Neural progenitor cell (in vitro differentiated cells): ENCODE results near the gene GPR6. TPM values are rescaled to one million over a fixed set of nuclear protein-coding genes. Genes with fewer than 3 reads are reported as not detected.

Experiments
- DNase-seq: peaks from one replicate; pipeline ENCODE4 v3.0.0-alpha.2; 2016; ENCODE audit warnings: low spot score
- H2AFZ ChIP-seq: fragments of 200-600 bp; sonication (generic); replicated peaks from 2 replicates; pipeline ENCODE4 v1.6.1; 2016; ENCODE audit warnings: antibody characterized with exemption
- H3F3A ChIP-seq: fragments of 200-600 bp; sonication (generic); 2 replicates; pipeline ENCODE4 v1.6.1; 2016; ENCODE audit warnings: antibody characterized with exemption, low read depth
- H3K27ac ChIP-seq: fragments of 200-600 bp; sonication (generic); 2 replicates; pipeline ENCODE4 v1.5.1; 2016; ENCODE audit warnings: mild to moderate bottlenecking
- H3K27me3 ChIP-seq: fragments of 200-600 bp; sonication (generic); 2 replicates; pipeline ENCODE4 v1.6.1; 2016; ENCODE audit warnings: mild to moderate bottlenecking, moderate library complexity
- H3K36me3 ChIP-seq: fragments of 200-600 bp; sonication (generic); 2 replicates; pipeline ENCODE4 v1.5.1; 2016
- H3K4me1 ChIP-seq: fragments of 200-600 bp; sonication (generic); 2 replicates; pipeline ENCODE4 v1.6.1; 2016; ENCODE audit warnings: mixed run types
- H3K4me2 ChIP-seq: fragments of 200-600 bp; sonication (generic); 2 replicates; pipeline ENCODE4 v1.6.1; 2016
- H3K4me3 ChIP-seq: fragments of 200-600 bp; sonication (generic); 2 replicates; pipeline ENCODE4 v1.5.1; 2016
- H3K79me2 ChIP-seq: fragments of 200-600 bp; sonication (generic); 2 replicates; pipeline ENCODE4 v1.6.1; 2016; ENCODE audit warnings: low read depth
- H3K9ac ChIP-seq: fragments of 200-600 bp; sonication (generic); 2 replicates; pipeline ENCODE4 v1.6.1; 2016
- H3K9me3 ChIP-seq: fragments of 200-600 bp; sonication (generic); 2 replicates; pipeline ENCODE4 v1.5.1; 2016; ENCODE audit warnings: low read depth
- H4K20me1 ChIP-seq: fragments of 200-600 bp; sonication (generic); 2 replicates; pipeline ENCODE4 v1.6.1; 2016; ENCODE audit warnings: low read depth
- H3K27ac Mint-ChIP-seq: 3 replicates; pipeline ENCODE4 v1.8.0; 2021; ENCODE audit warnings: mixed read lengths
- H3K27me3 Mint-ChIP-seq: 2 replicates; pipeline ENCODE4 v1.8.0; 2022; ENCODE audit warnings: low read depth, mild to moderate bottlenecking, inconsistent platforms, moderate library complexity, mixed read lengths; ENCODE audit not compliant: insufficient read depth
- H3K36me3 Mint-ChIP-seq: 3 replicates; pipeline ENCODE4 v1.8.0; 2021; ENCODE audit warnings: mixed read lengths
- H3K4me1 Mint-ChIP-seq: 3 replicates; pipeline ENCODE4 v1.8.0; 2021; ENCODE audit warnings: mixed read lengths
- H3K4me3 Mint-ChIP-seq: 3 replicates; pipeline ENCODE4 v1.8.0; 2021; ENCODE audit warnings: mild to moderate bottlenecking, moderate library complexity, mixed read lengths
- H3K9me3 Mint-ChIP-seq: 3 replicates; pipeline ENCODE4 v1.8.0; 2020; ENCODE audit warnings: mixed read lengths
- EZH2 ChIP-seq: fragments of 200-600 bp; sonication (generic); IDR thresholded peaks from 2 replicates; pipeline ENCODE4 v1.6.1; 2017; ENCODE audit warnings: antibody characterized with exemption, mild to moderate bottlenecking, moderate library complexity
- EZH2phosphoT487 ChIP-seq: fragments of 200-600 bp; sonication (generic); IDR thresholded peaks from 2 replicates; pipeline ENCODE4 v1.6.1; 2017; ENCODE audit warnings: antibody characterized with exemption
- total RNA-seq: library from RNA; depleted of rRNA; stranded (reverse); fragments of >200 nt; gene quantifications from 2 replicates; pipeline ENCODE4 v1.2.3, GENCODE V29; 2015; ENCODE audit warnings: low replicate concordance
- TF ChIP-seq, protein P1 (sequence below): fragments of 200-600 bp; sonication (generic); IDR thresholded peaks from 2 replicates; pipeline ENCODE4 v1.5.1; 2017; ENCODE audit warnings: antibody characterized with exemption, mild to moderate bottlenecking

Gene GPR6, protein sequence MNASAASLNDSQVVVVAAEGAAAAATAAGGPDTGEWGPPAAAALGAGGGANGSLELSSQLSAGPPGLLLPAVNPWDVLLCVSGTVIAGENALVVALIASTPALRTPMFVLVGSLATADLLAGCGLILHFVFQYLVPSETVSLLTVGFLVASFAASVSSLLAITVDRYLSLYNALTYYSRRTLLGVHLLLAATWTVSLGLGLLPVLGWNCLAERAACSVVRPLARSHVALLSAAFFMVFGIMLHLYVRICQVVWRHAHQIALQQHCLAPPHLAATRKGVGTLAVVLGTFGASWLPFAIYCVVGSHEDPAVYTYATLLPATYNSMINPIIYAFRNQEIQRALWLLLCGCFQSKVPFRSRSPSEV
- not detected in 2 replicates for total RNA-seq

DNA sequence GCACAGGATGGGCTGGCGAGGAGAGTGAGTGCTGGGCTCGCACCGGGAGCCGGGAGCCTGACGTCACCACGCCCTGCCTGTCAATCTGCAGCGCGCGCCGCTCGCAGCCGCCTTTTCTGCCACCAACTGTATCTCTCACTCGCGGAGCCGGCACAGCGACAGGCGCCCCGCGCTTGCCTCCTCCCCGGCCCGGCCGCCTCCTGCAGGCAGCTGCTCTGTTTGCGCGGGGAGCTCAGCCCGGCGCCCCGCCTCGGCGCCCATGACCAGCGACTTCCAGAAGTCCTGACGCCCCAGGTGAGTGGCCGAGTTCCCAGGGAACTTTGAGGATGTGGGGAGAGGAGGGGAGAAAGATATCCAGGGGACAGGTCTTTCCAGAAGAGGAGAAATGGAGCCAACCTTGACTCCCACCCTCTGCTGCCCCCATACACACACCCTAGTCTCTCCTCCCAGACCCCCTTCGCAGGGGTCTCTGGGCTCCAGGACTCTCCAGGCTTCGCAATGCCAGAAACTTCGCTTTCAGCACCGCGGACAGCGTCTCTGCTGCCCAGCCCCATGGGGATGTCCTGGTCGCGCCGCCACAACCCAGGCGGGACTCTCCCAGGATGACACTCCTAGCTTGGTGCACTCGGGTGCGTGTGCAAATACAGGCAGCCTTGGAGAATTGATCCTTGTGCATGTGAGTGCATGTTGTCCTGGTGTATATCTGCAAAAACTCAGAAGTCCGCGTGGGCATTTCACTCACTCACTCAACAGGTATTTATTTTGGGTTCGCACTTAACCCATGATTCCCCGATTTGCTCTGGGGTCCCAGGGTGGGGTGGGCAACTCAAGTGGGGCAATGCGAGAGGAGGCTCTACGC, at the start of gene GPR6:
GPR6 (plus strand) TSS at position 138 of the 859 bp plus-strand sequence. CDS start 802 bp downstream, outside the sequence.
- Mint-ChIP-seq H3K4me1 (peaks cover 5% of the 10 kb centered on the region), H3K9me3 (no peaks in the 10 kb centered on the region), H3K27me3 (peaks cover 37% of the 10 kb centered on the region), H3K27ac (no peak within 1 kb of the TSS), H3K4me3 (peak within 1 kb of the TSS; percentile 69), H3K36me3 (no peaks in the 10 kb centered on the region)
- DNase-seq = peak; percentile 96
- peak; percentile 29 for TF ChIP-seq EZH2phosphoT487
- no peak for TF ChIP-seq EZH2
- TF ChIP-seq, protein P1, sequence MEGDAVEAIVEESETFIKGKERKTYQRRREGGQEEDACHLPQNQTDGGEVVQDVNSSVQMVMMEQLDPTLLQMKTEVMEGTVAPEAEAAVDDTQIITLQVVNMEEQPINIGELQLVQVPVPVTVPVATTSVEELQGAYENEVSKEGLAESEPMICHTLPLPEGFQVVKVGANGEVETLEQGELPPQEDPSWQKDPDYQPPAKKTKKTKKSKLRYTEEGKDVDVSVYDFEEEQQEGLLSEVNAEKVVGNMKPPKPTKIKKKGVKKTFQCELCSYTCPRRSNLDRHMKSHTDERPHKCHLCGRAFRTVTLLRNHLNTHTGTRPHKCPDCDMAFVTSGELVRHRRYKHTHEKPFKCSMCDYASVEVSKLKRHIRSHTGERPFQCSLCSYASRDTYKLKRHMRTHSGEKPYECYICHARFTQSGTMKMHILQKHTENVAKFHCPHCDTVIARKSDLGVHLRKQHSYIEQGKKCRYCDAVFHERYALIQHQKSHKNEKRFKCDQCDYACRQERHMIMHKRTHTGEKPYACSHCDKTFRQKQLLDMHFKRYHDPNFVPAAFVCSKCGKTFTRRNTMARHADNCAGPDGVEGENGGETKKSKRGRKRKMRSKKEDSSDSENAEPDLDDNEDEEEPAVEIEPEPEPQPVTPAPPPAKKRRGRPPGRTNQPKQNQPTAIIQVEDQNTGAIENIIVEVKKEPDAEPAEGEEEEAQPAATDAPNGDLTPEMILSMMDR = no peak
- no peaks in the 10 kb centered on the region for H3F3A ChIP-seq
- peak within 1 kb of the TSS; percentile 69 for H3K4me3 ChIP-seq
- H3K4me2 ChIP-seq = peak within 1 kb of the TSS; percentile 98
- peaks cover 95% of the 10 kb centered on the region for H3K27me3 ChIP-seq
- no peaks in the 10 kb centered on the region for H3K79me2 ChIP-seq
- peak within 1 kb of the TSS; percentile 99 for H2AFZ ChIP-seq
- H3K9me3 ChIP-seq = no peaks in the 10 kb centered on the region
- H3K4me1 ChIP-seq = peaks cover 7% of the 10 kb centered on the region
- no peak within 1 kb of the TSS for H3K9ac ChIP-seq
- H3K27ac ChIP-seq = no peak within 1 kb of the TSS
- no peaks in the 10 kb centered on the region for H3K36me3 ChIP-seq
- H4K20me1 ChIP-seq = peaks cover 16% of the 10 kb centered on the region

DNA sequence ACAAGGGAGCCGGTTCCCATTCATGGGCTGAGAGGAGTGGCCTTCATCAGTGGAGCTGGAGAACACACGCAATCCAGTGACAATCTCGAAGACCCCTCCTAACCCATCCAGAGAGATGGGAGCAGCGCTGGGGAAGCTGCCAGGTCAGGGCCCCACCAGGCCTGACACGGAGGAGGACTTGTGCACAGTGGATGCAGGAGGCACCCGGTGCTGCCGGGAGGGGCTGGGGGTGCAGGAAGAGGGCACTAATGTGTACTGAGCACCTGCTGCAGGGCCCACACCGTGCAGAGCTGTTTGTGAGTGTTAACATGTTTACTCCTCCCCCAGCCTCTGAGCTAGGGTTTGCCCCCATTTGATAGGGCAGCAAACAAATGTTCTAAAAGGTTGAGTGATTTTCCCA, 43.8 kb upstream of the GPR6 start:
- H3K9ac ChIP-seq = no peak overlapping the region
- no peak for DNase-seq
- Mint-ChIP-seq H3K36me3 (no peaks in the 10 kb centered on the region), H3K9me3 (no peaks in the 10 kb centered on the region), H3K27ac (no peak overlapping the region), H3K27me3 (peaks cover 4% of the 10 kb centered on the region), H3K4me1 (no peaks in the 10 kb centered on the region), H3K4me3 (no peak overlapping the region)
- no peaks in the 10 kb centered on the region for H3F3A ChIP-seq
- no peaks in the 10 kb centered on the region for H3K4me1 ChIP-seq
- TF ChIP-seq EZH2phosphoT487 (no peak), EZH2 (no peak)
- TF ChIP-seq, protein P1 = no peak
- no peaks in the 10 kb centered on the region for H3K36me3 ChIP-seq
- no peaks in the 10 kb centered on the region for H3K9me3 ChIP-seq
- H3K4me2 ChIP-seq = no peak overlapping the region
- no peak overlapping the region for H3K4me3 ChIP-seq
- H3K79me2 ChIP-seq = no peaks in the 10 kb centered on the region
- H2AFZ ChIP-seq = no peak overlapping the region
- H3K27me3 ChIP-seq = no peaks in the 10 kb centered on the region
- no peak overlapping the region for H3K27ac ChIP-seq
- H4K20me1 ChIP-seq = no peaks in the 10 kb centered on the region

DNA sequence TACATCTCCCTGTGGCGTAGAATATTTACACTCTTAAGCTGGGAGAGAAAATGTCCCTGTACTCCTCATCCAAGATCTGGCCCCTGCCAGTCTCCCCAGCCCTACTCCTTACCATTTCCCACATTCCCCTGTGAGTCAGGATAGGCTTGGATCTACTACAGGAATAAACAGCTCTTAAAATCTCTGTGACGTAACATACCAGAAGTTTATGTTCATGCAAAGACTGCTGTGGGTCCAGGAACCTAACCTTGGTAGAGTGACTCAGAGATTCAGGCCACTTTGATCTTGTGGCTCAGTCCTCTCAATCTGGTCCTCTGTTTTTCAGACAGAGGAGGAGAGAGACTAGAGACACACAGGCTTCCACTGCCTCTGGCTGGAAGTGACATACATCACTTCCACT, 38.5 kb upstream of the GPR6 start:
- Histone ChIP-seq H4K20me1 (no peaks in the 10 kb centered on the region), H3K9me3 (no peaks in the 10 kb centered on the region), H3K4me1 (no peaks in the 10 kb centered on the region), H3K9ac (no peak overlapping the region), H3K4me2 (no peak overlapping the region), H3K79me2 (no peaks in the 10 kb centered on the region), H3K27me3 (no peaks in the 10 kb centered on the region), H3F3A (no peaks in the 10 kb centered on the region), H2AFZ (no peak overlapping the region), H3K4me3 (no peak overlapping the region), H3K27ac (no peak overlapping the region), H3K36me3 (no peaks in the 10 kb centered on the region)
- Mint-ChIP-seq H3K36me3 (no peaks in the 10 kb centered on the region), H3K4me1 (peaks cover 3% of the 10 kb centered on the region), H3K27me3 (no peaks in the 10 kb centered on the region), H3K27ac (no peak overlapping the region), H3K4me3 (no peak overlapping the region), H3K9me3 (no peaks in the 10 kb centered on the region)
- TF ChIP-seq, protein P1 = no peak
- TF ChIP-seq EZH2 = no peak
- TF ChIP-seq EZH2phosphoT487 = no peak
- DNase-seq = no peak
